ENCODE data around the gene SUN3. TPM values are rescaled to one million over a fixed set of nuclear protein-coding genes. Genes with fewer than 3 reads are reported as not detected.
A peak's percentile ranks its signal among the peaks of the same experiment; 100 is the strongest.
"Not testable (repeated sequence)": the region's sequence is repeated elsewhere in the genome, so short reads cannot be mapped to it uniquely, and the experiment has no call there.

Gene SUN3
- total RNA-seq, 1 donor from 2014 or later: not detected

GRCh38 chr7:47992446-47992845, 36.5 kb downstream of the SUN3 start:
- H3K4me3 ChIP-seq: no peak overlapping the region
- DNase-seq (ENCODE audit: extremely low spot score in 2 of 2): no peak
- H3K27me3 ChIP-seq: no peaks in the 10 kb centered on the region
- TF ChIP-seq POLR2A (IDR thresholded peaks at IDR 0.05) (no peak), CTCF (IDR thresholded peaks at IDR 0.05) (no peak), POLR2AphosphoS5 (IDR thresholded peaks at IDR 0.05; ENCODE audit: insufficient read depth in 1 of 2, low read depth in 1 of 2) (no peak)
- H3K9me3 ChIP-seq: no peaks in the 10 kb centered on the region
- no peak overlapping the region for H3K27ac ChIP-seq
- no peaks in the 10 kb centered on the region for H3K36me3 ChIP-seq
- intact Hi-C loops (cut with DNase I): loop anchor here (5.0 kb wide), 1 partner anchor 120 kb away; no protein-coding TSS in a partner anchor
- H3K4me1 ChIP-seq: no peaks in the 10 kb centered on the region

GRCh38 chr7:47991741-47992311, 37.1 kb downstream of the SUN3 start:
- Histone ChIP-seq H3K4me1 (no peaks in the 10 kb centered on the region), H3K9me3 (no peaks in the 10 kb centered on the region), H3K27me3 (no peaks in the 10 kb centered on the region), H3K27ac (peak overlapping the region; percentile 54), H3K4me3 (peak overlapping the region; percentile 49 to 52), H3K36me3 (no peaks in the 10 kb centered on the region)
- DNase-seq (ENCODE audit: extremely low spot score in 2 of 2): peak in 1 of 2 donors; percentile 90
- intact Hi-C loops (cut with DNase I): loop anchor here (5.0 kb wide), 1 partner anchor 120 kb away; no protein-coding TSS in a partner anchor
- TF ChIP-seq CTCF (IDR thresholded peaks at IDR 0.05) (peak; percentile 35 to 67 (median 57)), POLR2AphosphoS5 (IDR thresholded peaks at IDR 0.05; ENCODE audit: insufficient read depth in 1 of 2, low read depth in 1 of 2) (peak in 1 of 2 donors; percentile 65), POLR2A (IDR thresholded peaks at IDR 0.05) (no peak)

- Histone ChIP-seq H3K9me3 (no peaks in the 10 kb centered on the region), H3K4me3 (peak overlapping the region; percentile 49 to 52), H3K4me1 (no peaks in the 10 kb centered on the region), H3K27ac (peak overlapping the region; percentile 54), H3K27me3 (no peaks in the 10 kb centered on the region), H3K36me3 (no peaks in the 10 kb centered on the region)
- TF ChIP-seq CTCF (IDR thresholded peaks at IDR 0.05) (no peak), POLR2A (IDR thresholded peaks at IDR 0.05) (no peak), POLR2AphosphoS5 (IDR thresholded peaks at IDR 0.05; ENCODE audit: insufficient read depth in 1 of 2, low read depth in 1 of 2) (no peak)
- intact Hi-C loops (cut with DNase I): loop anchor here (5.0 kb wide), 1 partner anchor 121 kb away; no protein-coding TSS in a partner anchor
- no peak for DNase-seq (ENCODE audit: extremely low spot score in 2 of 2)
Observed at GRCh38 chr7:47991270-47991669, 37.6 kb downstream of the SUN3 start.

GRCh38 chr7:47990592-47990991, 38.3 kb downstream of the SUN3 start:
- Histone ChIP-seq H3K4me3 (no peak overlapping the region), H3K36me3 (no peaks in the 10 kb centered on the region), H3K27me3 (no peaks in the 10 kb centered on the region), H3K4me1 (no peaks in the 10 kb centered on the region), H3K27ac (no peak overlapping the region), H3K9me3 (no peaks in the 10 kb centered on the region)
- TF ChIP-seq CTCF (IDR thresholded peaks at IDR 0.05) (no peak), POLR2AphosphoS5 (IDR thresholded peaks at IDR 0.05; ENCODE audit: insufficient read depth in 1 of 2, low read depth in 1 of 2) (no peak), POLR2A (IDR thresholded peaks at IDR 0.05) (no peak)
- intact Hi-C loops (cut with DNase I): loop anchor here (5.0 kb wide), 1 partner anchor 122 kb away; no protein-coding TSS in a partner anchor
- no peak for DNase-seq (ENCODE audit: extremely low spot score in 2 of 2)

- H3K4me3 ChIP-seq; H3K9me3 ChIP-seq; DNase-seq (ENCODE audit: extremely low spot score in 2 of 2); H3K27ac ChIP-seq; H3K27me3 ChIP-seq; H3K36me3 ChIP-seq; H3K4me1 ChIP-seq: not testable (repeated sequence)
- intact Hi-C loops (cut with DNase I): loop anchor here (5.0 kb wide), 1 partner anchor 122 kb away; no protein-coding TSS in a partner anchor
Observed at GRCh38 chr7:47989607-47990400, 39.1 kb downstream of the SUN3 start.

All from vagina (tissue), 2 donors.